Pulmonary artery endothelial cell (primary cell): ENCODE data around the gene FKBP4. TPM values are rescaled to one million over a fixed set of nuclear protein-coding genes. Genes with fewer than 3 reads are reported as not detected.

Experiments
- DNase-seq: peaks from one replicate; pipeline ENCODE4 v3.0.0-alpha.2; 2011; ENCODE audit warnings: low read depth, low spot score
- total RNA-seq: library from RNA; depleted of rRNA; stranded (reverse); fragments of >200 nt; gene quantifications from 2 replicates; pipeline ENCODE4 v1.2.3, GENCODE V29; 2014

Gene FKBP4
- total RNA-seq, 1 donor from 2014 or later: 53.5 TPM

DNA sequence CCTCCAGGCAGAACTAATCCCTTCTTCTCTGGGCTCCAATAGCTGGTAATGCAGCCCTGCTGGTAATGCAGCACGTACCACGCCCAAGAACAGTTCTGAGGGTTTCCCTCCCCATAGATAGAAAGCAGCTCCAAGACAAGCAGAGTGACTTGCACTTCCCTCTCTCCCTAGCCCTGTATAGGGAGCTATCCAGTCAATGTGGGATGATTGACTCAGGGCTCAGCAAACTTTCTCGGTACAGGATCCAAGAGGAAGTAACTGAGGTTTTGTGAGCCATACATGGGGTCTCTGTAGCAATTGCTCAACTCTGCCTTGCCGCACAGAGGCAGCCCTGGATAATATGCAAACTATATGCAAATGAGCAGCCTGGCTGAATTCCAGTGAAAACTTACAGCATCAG, 15.5 kb upstream of the FKBP4 start:
- DNase-seq: no peak

DNA sequence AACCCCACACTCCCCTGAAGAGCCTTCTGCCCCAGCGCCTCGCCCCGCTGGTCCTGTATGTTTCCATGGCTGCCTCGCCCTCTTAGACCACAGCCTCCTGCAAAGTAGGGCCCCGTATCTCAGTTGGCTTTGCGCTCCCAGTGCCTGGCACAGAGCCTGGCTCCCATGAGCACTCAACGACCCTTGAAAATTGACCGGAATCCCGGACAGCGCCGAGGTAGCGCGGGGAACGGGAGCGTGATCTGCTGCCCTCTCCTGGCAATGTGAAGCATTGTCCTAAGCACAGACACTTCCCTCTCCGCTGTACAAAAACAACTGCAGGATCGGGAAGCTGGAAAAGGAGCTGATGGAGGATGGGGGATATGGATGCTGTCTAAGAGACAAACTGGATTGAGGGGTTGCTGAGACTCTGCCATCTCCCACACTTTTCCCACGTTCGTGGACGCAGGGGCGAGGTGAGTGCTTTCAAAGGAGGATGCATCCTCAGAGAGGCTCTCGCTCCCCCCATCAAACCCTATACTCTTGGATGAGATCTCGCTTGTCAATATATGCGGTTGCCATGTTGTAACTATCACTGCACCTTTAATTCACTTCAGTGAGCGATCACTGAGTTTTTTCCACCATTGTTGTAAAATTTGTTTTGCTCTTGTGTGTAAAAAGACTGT, 10.7 kb upstream of the FKBP4 start:
- no peak for DNase-seq

- no peak for DNase-seq
Measured at GRCh38 chr12:2785017-2785416, 9.8 kb upstream of the FKBP4 start.

DNA sequence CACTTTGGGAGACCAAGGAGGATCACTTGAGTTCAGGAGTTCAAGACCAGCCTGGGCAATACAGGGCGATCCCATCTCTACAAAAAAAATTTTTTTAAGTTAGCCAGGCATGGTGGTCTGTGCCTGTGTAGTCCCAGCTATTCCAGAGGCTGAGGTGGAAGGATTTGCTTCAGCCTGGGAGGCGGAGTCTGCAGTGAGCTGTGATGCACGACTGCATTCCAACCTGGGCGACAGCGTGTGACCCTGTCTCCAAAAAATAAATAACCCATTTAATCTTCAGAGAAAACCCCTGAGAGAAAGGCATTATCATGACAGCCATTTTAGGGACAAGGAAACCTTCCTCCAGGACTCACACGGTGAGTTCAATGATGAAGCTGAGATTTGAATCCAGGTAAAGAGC, 3.7 kb upstream of the FKBP4 start:
- no peak for DNase-seq

DNA sequence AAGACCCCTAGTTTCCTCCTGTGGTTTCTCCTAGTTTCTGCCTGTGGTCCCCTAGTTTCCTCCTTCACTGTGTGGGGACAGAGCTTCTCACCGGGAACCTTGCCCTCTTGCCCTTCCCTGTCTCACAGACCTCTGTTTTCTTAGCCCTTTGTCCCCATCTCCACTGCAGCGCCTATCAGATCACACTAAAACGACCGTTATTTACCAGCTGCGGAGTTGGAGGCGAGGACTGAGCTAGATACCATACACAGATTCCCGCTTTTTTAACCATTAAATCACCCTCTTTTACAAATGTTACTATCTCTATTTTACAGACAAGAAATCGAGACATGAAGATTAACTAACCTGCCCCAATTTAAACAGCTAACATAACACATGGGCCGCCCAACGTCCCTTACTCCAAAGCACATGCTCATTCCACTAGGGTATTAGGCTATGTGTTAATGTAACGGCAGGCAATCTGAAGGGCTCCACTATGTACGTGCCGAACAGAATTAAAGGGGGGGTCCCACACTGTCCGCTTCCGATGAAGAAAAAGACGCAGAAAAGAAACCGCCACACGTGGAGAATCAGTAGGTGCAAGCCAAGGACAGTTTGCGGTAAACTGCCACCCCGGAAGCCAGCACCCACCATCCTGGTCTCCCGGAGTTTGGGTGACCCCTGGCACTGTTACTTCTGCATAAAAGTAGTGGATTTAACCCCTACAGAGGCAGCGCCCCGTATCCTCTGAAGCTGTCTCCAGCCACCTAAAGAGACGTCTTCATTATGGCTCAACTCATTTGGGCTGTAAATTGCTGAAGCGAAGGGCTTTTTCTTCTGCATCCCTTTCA, 1.9 kb upstream of the FKBP4 start:
- no peak for DNase-seq

GRCh38 chr12:2793561-2793960, 1.2 kb upstream of the FKBP4 start:
- no peak for DNase-seq

- no peak for DNase-seq
Measured at GRCh38 chr12:2794191-2794735, 507 bp upstream of the FKBP4 start.

- DNase-seq: no peak
Measured at GRCh38 chr12:2795291-2796186, 769 bp downstream of the FKBP4 start.

DNA sequence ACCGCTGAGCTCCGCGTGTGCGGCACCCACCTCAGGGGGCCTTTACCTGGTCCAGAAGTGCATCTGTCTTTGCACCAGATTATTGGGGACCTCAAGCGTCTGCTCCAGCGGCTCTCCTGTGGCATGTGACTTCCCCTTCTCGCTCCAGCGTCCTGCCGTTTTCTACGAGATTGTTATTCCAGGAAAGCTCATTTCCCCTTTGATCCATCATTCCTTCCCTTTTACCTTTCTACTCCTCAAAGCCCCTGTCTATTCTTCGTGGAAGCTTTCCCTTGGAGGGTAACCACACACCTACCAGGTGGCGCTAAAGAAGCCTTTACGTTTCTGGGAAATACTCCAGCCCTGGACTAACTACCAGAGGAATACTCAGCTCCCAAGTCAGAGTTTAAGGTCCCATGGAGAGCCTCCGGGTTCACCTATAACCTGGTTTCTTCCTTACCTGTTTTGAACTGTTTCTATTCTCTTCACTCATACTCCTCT, 1.5 kb downstream of the FKBP4 start:
- no peak for DNase-seq

DNA sequence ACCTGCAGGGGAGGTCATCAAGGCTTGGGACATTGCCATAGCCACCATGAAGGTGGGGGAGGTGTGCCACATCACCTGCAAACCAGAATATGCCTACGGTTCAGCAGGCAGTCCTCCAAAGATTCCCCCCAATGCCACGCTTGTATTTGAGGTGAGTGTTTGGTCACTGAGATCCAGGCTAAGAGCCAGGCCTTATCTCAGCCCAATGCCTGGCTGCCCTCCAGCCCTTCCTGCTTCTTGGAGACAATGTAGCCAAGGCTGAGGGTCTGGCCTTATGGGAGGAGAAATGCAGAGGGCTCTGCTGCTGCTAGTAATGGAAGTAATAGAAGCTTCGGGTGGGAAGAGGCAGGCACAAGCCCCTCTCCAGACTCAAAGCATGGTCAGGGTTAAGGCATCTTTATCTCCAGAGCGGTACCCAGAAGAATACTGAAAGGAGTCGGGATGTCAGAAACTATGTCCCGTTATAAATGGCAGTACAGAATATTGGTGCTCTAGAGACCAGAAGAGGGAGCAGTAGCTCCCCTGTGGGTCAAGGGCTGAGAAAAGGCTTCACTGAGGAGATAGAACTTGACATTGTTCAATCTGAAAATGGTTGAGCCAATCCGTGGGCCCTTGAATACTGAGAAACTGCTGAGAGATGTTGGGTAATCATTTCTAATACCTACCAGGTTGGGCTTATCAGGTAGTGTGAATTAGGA, 3.1 kb downstream of the FKBP4 start:
- DNase-seq: peak; percentile 43

DNA sequence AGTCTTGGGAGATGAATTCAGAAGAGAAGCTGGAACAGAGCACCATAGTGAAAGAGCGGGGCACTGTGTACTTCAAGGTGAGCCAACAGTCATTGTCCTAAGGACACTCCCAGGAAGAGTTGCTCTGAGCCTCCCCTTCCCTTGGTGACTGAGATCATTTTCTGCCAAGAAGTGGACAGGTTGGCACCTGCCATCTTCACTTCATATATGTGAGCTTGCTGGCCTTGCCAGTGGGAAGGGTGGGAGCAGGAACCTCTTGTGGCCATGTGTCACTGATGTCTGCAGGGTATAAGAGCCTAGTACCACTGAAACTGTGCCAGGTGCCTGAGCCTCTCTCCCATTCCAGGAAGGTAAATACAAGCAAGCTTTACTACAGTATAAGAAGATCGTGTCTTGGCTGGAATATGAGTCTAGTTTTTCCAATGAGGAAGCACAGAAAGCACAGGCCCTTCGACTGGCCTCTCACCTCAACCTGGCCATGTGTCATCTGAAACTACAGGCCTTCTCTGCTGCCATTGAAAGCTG, 5.3 kb downstream of the FKBP4 start:
- DNase-seq: no peak

- no peak for DNase-seq
Measured at GRCh38 chr12:2801044-2801783, 6.4 kb downstream of the FKBP4 start.

DNA sequence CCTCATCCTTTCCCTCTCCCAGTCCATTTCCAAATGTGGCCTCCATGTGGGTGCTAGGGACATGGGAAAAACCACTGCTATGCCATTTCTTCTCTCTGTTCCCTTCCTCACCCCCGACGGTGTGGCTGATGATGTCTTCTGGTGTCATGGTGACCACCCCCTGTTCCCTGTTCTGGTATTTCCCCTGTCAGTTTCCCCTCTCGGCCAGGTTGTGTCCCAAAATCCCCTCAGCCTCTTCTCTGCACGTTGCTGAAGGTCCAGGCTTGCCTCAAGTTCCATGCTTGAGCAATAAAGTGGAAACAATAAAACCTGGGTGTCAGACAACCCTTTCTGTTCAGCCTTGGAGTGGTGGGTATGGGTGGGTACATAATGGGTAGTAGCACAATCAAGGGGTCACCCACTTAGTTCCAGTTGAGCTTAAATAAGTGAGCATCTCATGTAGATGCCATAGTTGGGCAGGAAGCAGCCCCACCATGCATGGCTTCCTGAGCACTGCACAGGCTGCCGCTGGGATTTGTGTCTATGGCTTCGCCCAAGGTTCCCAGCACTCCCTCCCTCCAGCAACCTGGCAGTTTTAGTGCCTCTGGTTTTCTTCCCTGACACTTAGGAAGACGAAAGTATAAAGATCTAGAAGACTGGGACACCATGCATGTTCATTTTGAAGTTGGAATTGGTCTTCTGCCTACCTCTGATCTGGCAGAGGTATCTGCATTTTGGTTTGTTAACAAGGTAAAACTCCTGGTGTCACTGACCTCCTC, 9.0 kb downstream of the FKBP4 start:
- DNase-seq: no peak

GRCh38 chr12:2804393-2805142, 9.8 kb downstream of the FKBP4 start:
- DNase-seq: no peak

DNA sequence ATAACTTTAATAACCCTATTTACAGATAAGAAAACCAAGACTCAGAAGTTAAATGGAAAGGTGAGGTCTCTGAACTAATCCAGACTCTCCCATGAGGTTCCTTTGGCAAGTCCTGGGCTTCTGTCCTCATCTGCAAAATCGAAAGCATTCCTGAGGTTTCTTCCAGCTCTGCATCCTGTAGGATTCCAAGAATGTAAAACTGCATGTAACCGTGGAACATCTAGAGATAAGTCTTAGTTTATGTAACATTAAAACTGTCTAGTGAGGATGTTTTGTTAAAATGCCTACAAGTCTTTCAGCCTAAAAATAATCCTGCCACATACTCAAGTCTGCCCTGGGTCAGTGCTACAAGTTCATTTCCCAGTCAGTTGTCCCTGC, 10.4 kb downstream of the FKBP4 start:
- DNase-seq: no peak

- DNase-seq: no peak
Measured at GRCh38 chr12:2806700-2807099, 11.9 kb downstream of the FKBP4 start.

GRCh38 chr12:2811801-2812200, 17.0 kb downstream of the FKBP4 start:
- DNase-seq: no peak
